GM12801 (cell line): ENCODE data around the gene FBXO38.

ENCODE experiments used
- CTCF ChIP-seq: IDR thresholded peaks from one replicate; pipeline ENCODE4 v1.5.1; 2011; ENCODE audit warnings: control low read depth; ENCODE audit not compliant: insufficient read length; ENCODE audit errors: extremely low read depth

The FBXO38 gene

GRCh38 chr5:148412124-148412523, 28.4 kb downstream of the FBXO38 start:
- no peak for TF ChIP-seq CTCF

- TF ChIP-seq CTCF: no peak
Observed at GRCh38 chr5:148414833-148415232, 31.1 kb downstream of the FBXO38 start.

GRCh38 chr5:148416416-148416815, 32.7 kb downstream of the FBXO38 start:
- no peak for TF ChIP-seq CTCF

- no peak for TF ChIP-seq CTCF
Observed at GRCh38 chr5:148416921-148417320, 33.2 kb downstream of the FBXO38 start.

- no peak for TF ChIP-seq CTCF
Observed at GRCh38 chr5:148418511-148418910, 34.8 kb downstream of the FBXO38 start.

- no peak for TF ChIP-seq CTCF
Observed at GRCh38 chr5:148421661-148422060, 37.9 kb downstream of the FBXO38 start.

GRCh38 chr5:148425808-148426207, 42.0 kb downstream of the FBXO38 start:
- no peak for TF ChIP-seq CTCF

GRCh38 chr5:148426514-148426913, 42.8 kb downstream of the FBXO38 start:
- no peak for TF ChIP-seq CTCF
